Fibroblast of skin of scalp (primary cell): ENCODE data around the gene EIF1AX.
"Not testable (repeated sequence)": the region's sequence is repeated elsewhere in the genome, so short reads cannot be mapped to it uniquely, and the experiment has no call there.

Experiments used
- DNase-seq: peaks from one replicate; pipeline ENCODE4 v3.0.0-alpha.2; 2013

EIF1AX gene

GRCh38 chrX:20126833-20127232, 14.8 kb downstream of the EIF1AX start:
- not testable (repeated sequence) for DNase-seq

- no peak for DNase-seq
Measured at GRCh38 chrX:20124964-20125363, 16.7 kb downstream of the EIF1AX start.

- DNase-seq, result no peak
Measured at GRCh38 chrX:20118065-20118824, 23.4 kb downstream of the EIF1AX start.

- DNase-seq, result no peak
Measured at GRCh38 chrX:20116577-20117240, 24.9 kb downstream of the EIF1AX start, which contains the start of gene MAP7D2. TSS of gene MAP7D2 (minus strand) at chrX:20116907. CDS start at chrX:20116879, 28 bp downstream.

GRCh38 chrX:20116087-20116576, 25.5 kb downstream of the EIF1AX start:
- DNase-seq, result no peak

GRCh38 chrX:20112022-20112774, 29.4 kb downstream of the EIF1AX start:
- DNase-seq, result no peak

- no peak for DNase-seq
Measured at GRCh38 chrX:20111271-20111670, 30.4 kb downstream of the EIF1AX start.

GRCh38 chrX:20101934-20102581, 39.6 kb downstream of the EIF1AX start:
- no peak for DNase-seq

GRCh38 chrX:20091499-20091898, 50.1 kb downstream of the EIF1AX start:
- no peak for DNase-seq

- peak; percentile 24 for DNase-seq
Measured at GRCh38 chrX:20089845-20090244, 51.8 kb downstream of the EIF1AX start.

GRCh38 chrX:20080277-20080676, 61.4 kb downstream of the EIF1AX start:
- no peak for DNase-seq
